Activated naive CD4-positive, alpha-beta T cell treated with anti-CD3 and anti-CD28 coated beads, Interleukin-2, amount 50 U/mL, for 72 hours (primary cell): ENCODE results near the gene CASQ2. TPM values are rescaled to one million over a fixed set of nuclear protein-coding genes. Genes with fewer than 3 reads are reported as not detected.

Experiments used
- total RNA-seq, 2 donors: library from RNA; stranded (reverse); gene quantifications; one replicate each; pipeline ENCODE4 v1.2.3, GENCODE V29; 2022

Gene CASQ2
- total RNA-seq, 2 donors from 2014 or later: not detected

Other genes starting within 250 kb of the CASQ2 start
- gene VANGL1, start 126.7 kb downstream of the CASQ2 start, total RNA-seq: 1 to 10 TPM in 1 of 2 donors, under 1 TPM in 1; 0.48 to 1.4 TPM
- gene NHLH2, start 72.4 kb upstream of the CASQ2 start, total RNA-seq: not detected
- under 1 TPM; 0.16 to 0.25 TPM for gene SLC22A15, start 207.8 kb upstream of the CASQ2 start, total RNA-seq